ENCODE measurements around the gene TBL2. TPM values are rescaled to one million over a fixed set of nuclear protein-coding genes. Genes with fewer than 3 reads are reported as not detected.
A peak's percentile ranks its signal among the peaks of the same experiment; 100 is the strongest.
"Not testable (repeated sequence)": the region's sequence is repeated elsewhere in the genome, so short reads cannot be mapped to it uniquely, and the experiment has no call there.

The TBL2 gene
- total RNA-seq (2014; rRNA removed; shearing (Covaris generic); ENCODE audit: low replicate concordance), result 88.6 and 128 TPM in 2 replicates

GRCh38 chr7:73578342-73579128 lies at the start of gene TBL2:
Gene TBL2 (minus strand): TSS chr7:73578579. CDS start chr7:73578549, 30 bp downstream.
- DNase-seq (ENCODE audit: low read depth), result peak; percentile 98
- in situ Hi-C loops (cut with HindIII; ENCODE audit: low pct_unique_long_range_greater_than_20kb, low sequenced_read_pairs), result no loop called here

- in situ Hi-C loops (cut with HindIII; ENCODE audit: low pct_unique_long_range_greater_than_20kb, low sequenced_read_pairs), result no loop called here
- DNase-seq (ENCODE audit: low read depth), result no peak
Observed at GRCh38 chr7:73626814-73627213, 48.4 kb upstream of the TBL2 start.

GRCh38 chr7:73625276-73625675 lies 46.9 kb upstream of the TBL2 start:
- DNase-seq (ENCODE audit: low read depth), result no peak
- in situ Hi-C loops (cut with HindIII; ENCODE audit: low pct_unique_long_range_greater_than_20kb, low sequenced_read_pairs), result no loop called here

- no peak for DNase-seq (ENCODE audit: low read depth)
- in situ Hi-C loops (cut with HindIII; ENCODE audit: low pct_unique_long_range_greater_than_20kb, low sequenced_read_pairs), result no loop called here
Observed at GRCh38 chr7:73624669-73625001, 46.3 kb upstream of the TBL2 start.

GRCh38 chr7:73623798-73624668 lies 45.7 kb upstream of the TBL2 start, which contains the start of gene MLXIPL:
Gene MLXIPL (minus strand): TSS chr7:73624522. CDS start chr7:73624492, 30 bp downstream.
- in situ Hi-C loops (cut with HindIII; ENCODE audit: low pct_unique_long_range_greater_than_20kb, low sequenced_read_pairs), result no loop called here
- DNase-seq (ENCODE audit: low read depth), result peak; percentile 70

GRCh38 chr7:73622909-73623797 lies 44.8 kb upstream of the TBL2 start:
- in situ Hi-C loops (cut with HindIII; ENCODE audit: low pct_unique_long_range_greater_than_20kb, low sequenced_read_pairs), result no loop called here
- no peak for DNase-seq (ENCODE audit: low read depth)

GRCh38 chr7:73622527-73622908 lies 44.1 kb upstream of the TBL2 start:
- no peak for DNase-seq (ENCODE audit: low read depth)
- in situ Hi-C loops (cut with HindIII; ENCODE audit: low pct_unique_long_range_greater_than_20kb, low sequenced_read_pairs), result no loop called here

- DNase-seq (ENCODE audit: low read depth), result no peak
- in situ Hi-C loops (cut with HindIII; ENCODE audit: low pct_unique_long_range_greater_than_20kb, low sequenced_read_pairs), result no loop called here
Observed at GRCh38 chr7:73621168-73622063, 43.0 kb upstream of the TBL2 start.

GRCh38 chr7:73619394-73619793 lies 41.0 kb upstream of the TBL2 start:
- DNase-seq (ENCODE audit: low read depth); in situ Hi-C loops (cut with HindIII; ENCODE audit: low pct_unique_long_range_greater_than_20kb, low sequenced_read_pairs): not testable (repeated sequence)

- DNase-seq (ENCODE audit: low read depth), result no peak
- in situ Hi-C loops (cut with HindIII; ENCODE audit: low pct_unique_long_range_greater_than_20kb, low sequenced_read_pairs), result no loop called here
Observed at GRCh38 chr7:73618538-73618937, 40.2 kb upstream of the TBL2 start.

- DNase-seq (ENCODE audit: low read depth); in situ Hi-C loops (cut with HindIII; ENCODE audit: low pct_unique_long_range_greater_than_20kb, low sequenced_read_pairs): not testable (repeated sequence)
Observed at GRCh38 chr7:73617520-73617919, 39.1 kb upstream of the TBL2 start.

GRCh38 chr7:73615886-73616285 lies 37.5 kb upstream of the TBL2 start:
- DNase-seq (ENCODE audit: low read depth), result no peak
- in situ Hi-C loops (cut with HindIII; ENCODE audit: low pct_unique_long_range_greater_than_20kb, low sequenced_read_pairs), result no loop called here

GRCh38 chr7:73614937-73615336 lies 36.6 kb upstream of the TBL2 start:
- DNase-seq (ENCODE audit: low read depth); in situ Hi-C loops (cut with HindIII; ENCODE audit: low pct_unique_long_range_greater_than_20kb, low sequenced_read_pairs): not testable (repeated sequence)

- DNase-seq (ENCODE audit: low read depth), result peak; percentile 93
- in situ Hi-C loops (cut with HindIII; ENCODE audit: low pct_unique_long_range_greater_than_20kb, low sequenced_read_pairs), result no loop called here
Observed at GRCh38 chr7:73613954-73614735, 35.8 kb upstream of the TBL2 start.

- DNase-seq (ENCODE audit: low read depth), result peak; percentile 99
- in situ Hi-C loops (cut with HindIII; ENCODE audit: low pct_unique_long_range_greater_than_20kb, low sequenced_read_pairs), result no loop called here
Observed at GRCh38 chr7:73612598-73613269, 34.4 kb upstream of the TBL2 start.

- no peak for DNase-seq (ENCODE audit: low read depth)
- in situ Hi-C loops (cut with HindIII; ENCODE audit: low pct_unique_long_range_greater_than_20kb, low sequenced_read_pairs), result no loop called here
Observed at GRCh38 chr7:73611017-73611555, 32.7 kb upstream of the TBL2 start.

All from Caki2 (cell line).